OCI-LY7 (cell line): ENCODE data around the gene GLMN.

Experiments used
- EZH2phosphoT487 ChIP-seq: fragments of 200-600 bp; sonication (generic); IDR thresholded peaks from 2 replicates; pipeline ENCODE4 v1.6.1; 2018; ENCODE audit warnings: low read depth, borderline replicate concordance, mild to moderate bottlenecking, mixed run types, antibody characterized with exemption, low read length, moderate library complexity, mixed read lengths
- TF ChIP-seq, protein P1 (sequence below): fragments of 200-600 bp; sonication (generic); conservative IDR thresholded peaks from 2 replicates; pipeline ENCODE4 v1.5.1; 2014; ENCODE audit warnings: mild to moderate bottlenecking, antibody characterized with exemption, low read length, moderate library complexity, mixed read lengths

DNA sequence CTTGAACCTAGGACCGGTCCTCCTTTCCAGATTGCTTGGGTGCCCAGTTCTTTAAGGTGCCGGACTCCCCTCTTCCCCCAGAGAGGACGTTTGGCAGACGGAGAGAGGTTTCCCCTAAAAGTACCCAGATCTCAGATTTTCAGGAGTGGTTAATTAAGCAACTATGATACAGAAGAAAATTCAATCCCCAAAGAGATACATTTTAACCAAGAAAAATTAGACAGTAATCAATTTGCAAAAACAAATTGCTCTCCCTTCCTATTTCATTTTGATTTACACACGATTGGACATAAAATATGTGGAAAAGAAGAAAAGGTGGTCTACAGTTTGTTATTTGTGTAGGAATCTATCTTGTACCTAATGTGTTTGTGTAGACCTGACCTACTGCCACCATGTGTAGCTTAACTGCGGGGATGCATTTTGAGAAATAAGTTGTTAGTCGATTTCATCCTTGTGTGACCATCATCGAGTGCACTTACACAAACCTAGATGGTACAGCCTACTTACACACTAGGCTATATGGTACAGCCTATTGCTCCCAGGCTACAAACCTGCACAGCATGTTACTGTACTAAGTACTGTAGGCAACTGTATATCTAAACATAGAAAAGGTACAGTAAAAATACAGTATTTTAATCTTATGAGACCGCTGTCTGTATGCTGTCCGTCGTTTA is 827 bp upstream of the GLMN start:
- TF ChIP-seq, protein P1, sequence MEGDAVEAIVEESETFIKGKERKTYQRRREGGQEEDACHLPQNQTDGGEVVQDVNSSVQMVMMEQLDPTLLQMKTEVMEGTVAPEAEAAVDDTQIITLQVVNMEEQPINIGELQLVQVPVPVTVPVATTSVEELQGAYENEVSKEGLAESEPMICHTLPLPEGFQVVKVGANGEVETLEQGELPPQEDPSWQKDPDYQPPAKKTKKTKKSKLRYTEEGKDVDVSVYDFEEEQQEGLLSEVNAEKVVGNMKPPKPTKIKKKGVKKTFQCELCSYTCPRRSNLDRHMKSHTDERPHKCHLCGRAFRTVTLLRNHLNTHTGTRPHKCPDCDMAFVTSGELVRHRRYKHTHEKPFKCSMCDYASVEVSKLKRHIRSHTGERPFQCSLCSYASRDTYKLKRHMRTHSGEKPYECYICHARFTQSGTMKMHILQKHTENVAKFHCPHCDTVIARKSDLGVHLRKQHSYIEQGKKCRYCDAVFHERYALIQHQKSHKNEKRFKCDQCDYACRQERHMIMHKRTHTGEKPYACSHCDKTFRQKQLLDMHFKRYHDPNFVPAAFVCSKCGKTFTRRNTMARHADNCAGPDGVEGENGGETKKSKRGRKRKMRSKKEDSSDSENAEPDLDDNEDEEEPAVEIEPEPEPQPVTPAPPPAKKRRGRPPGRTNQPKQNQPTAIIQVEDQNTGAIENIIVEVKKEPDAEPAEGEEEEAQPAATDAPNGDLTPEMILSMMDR = no peak
- TF ChIP-seq EZH2phosphoT487 = no peak
